ENCODE data around the gene MAML2.

Gene MAML2

GRCh38 chr11:96221244-96222070, 121.5 kb downstream of the MAML2 start:
- TF ChIP-seq CTCF (conservative IDR thresholded peaks at IDR 0.05; ENCODE audit: control insufficient read depth, insufficient read depth, low read depth, low read length): no peak
- DNase-seq (ENCODE audit: low read depth): no peak
- no peak overlapping the region for H3K4me3 ChIP-seq (ENCODE audit: control insufficient read depth, low read depth, low read length)

DNA sequence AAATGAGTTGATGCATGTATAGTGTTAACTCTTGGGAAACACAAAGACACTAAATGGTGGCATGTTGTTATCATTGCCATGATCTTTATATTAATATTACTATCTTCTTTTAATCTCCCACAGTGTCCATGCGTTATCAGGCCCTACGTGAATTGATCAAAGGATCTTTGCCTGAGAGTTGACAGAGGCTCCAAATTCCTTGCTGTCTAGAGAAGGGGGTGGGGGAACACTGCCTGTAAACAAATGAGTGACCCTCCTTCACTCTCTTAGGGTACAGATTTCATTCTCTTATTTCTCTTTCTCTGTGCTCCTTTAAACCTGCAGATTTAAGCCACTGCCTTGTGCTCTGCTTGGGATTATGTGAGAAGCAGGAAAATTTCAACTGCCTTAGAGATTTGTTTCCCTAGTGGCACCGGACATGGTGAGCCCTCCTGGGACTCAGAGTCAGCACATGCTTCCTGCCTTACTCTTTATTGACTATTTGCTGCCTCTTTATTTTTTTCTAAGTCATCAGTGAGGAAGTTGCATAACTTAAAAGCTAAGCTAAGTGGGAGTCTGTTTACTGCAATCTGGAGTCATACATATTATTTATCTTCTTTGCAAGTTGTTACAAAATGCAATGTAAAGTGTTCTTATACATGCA, 122.9 kb downstream of the MAML2 start:
- DNase-seq (ENCODE audit: low read depth): peak; percentile 79
- H3K4me3 ChIP-seq (ENCODE audit: control insufficient read depth, low read depth, low read length): no peak overlapping the region
- no peak for TF ChIP-seq CTCF (conservative IDR thresholded peaks at IDR 0.05; ENCODE audit: control insufficient read depth, insufficient read depth, low read depth, low read length)

DNA sequence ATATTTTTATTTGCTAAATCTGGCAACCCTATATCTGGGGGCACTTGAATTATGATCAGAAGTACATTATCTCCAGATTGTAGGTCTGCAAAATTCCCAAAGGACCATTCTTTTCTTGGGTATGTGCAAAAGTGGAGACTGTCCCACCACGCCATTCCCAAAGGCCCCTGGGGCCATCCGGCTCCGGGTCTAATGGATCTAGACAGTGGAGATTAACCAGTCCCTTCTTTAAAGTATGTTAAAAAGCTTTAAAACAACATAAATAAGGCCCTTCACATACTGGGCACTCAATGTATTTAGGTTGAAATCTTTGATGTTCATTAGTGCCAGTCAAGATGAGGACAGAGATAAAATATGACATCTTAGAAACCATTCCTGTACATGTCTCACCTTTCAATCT, 124.1 kb downstream of the MAML2 start:
- TF ChIP-seq CTCF (conservative IDR thresholded peaks at IDR 0.05; ENCODE audit: control insufficient read depth, insufficient read depth, low read depth, low read length): no peak
- no peak overlapping the region for H3K4me3 ChIP-seq (ENCODE audit: control insufficient read depth, low read depth, low read length)
- DNase-seq (ENCODE audit: low read depth): no peak

GRCh38 chr11:96218006-96218405, 125.0 kb downstream of the MAML2 start:
- DNase-seq (ENCODE audit: low read depth): no peak
- no peak for TF ChIP-seq CTCF (conservative IDR thresholded peaks at IDR 0.05; ENCODE audit: control insufficient read depth, insufficient read depth, low read depth, low read length)
- no peak overlapping the region for H3K4me3 ChIP-seq (ENCODE audit: control insufficient read depth, low read depth, low read length)

GRCh38 chr11:96217206-96217605, 125.8 kb downstream of the MAML2 start:
- no peak overlapping the region for H3K4me3 ChIP-seq (ENCODE audit: control insufficient read depth, low read depth, low read length)
- DNase-seq (ENCODE audit: low read depth): no peak
- no peak for TF ChIP-seq CTCF (conservative IDR thresholded peaks at IDR 0.05; ENCODE audit: control insufficient read depth, insufficient read depth, low read depth, low read length)

DNA sequence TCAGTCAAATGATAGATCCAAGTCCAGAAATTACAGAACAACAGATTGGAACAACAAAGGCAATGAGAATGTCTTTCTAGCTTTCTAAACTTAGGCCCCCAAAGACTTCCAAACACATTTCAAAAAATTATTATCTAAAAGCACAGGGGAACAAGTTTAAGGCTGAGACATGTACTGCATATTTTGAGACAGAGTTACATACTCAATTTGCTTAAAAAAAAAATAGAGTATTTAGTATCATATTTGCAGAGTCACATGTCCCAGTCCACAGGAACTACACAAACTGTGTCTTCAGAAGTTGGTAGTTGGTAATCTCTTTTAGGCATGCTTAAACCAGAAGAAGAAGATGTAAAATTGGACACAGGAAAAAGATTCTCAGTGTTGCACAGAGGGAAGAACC, 127.2 kb downstream of the MAML2 start:
- no peak overlapping the region for H3K4me3 ChIP-seq (ENCODE audit: control insufficient read depth, low read depth, low read length)
- TF ChIP-seq CTCF (conservative IDR thresholded peaks at IDR 0.05; ENCODE audit: control insufficient read depth, insufficient read depth, low read depth, low read length): no peak
- DNase-seq (ENCODE audit: low read depth): no peak
